Adrenal gland (tissue), 5 donors: ENCODE measurements around the gene NDUFB11.

Source experiments
- POLR2A ChIP-seq, 2 donors: fragments of 450-650 bp; IDR thresholded peaks; one replicate each; pipeline ENCODE4 v1.6.1; 2017; ENCODE audit warnings: antibody characterized with exemption in 2 of 2, mild to moderate bottlenecking in 2 of 2, moderate library complexity in 1 of 2
- TF ChIP-seq, protein P1 (sequence below), 6 experiments: fragments of 450-650 bp in 4 of 6; fragments of 200-600 bp in 2 of 6; sonication (generic) in 1 of 6; IDR thresholded peaks; 1 replicate in 5 of 6; 2 replicates in 1 of 6; pipeline versions ENCODE4 v1.5.1 to v1.8.0; 2016 to 2021; ENCODE audit warnings: antibody characterized with exemption in 6 of 6, mild to moderate bottlenecking in 2 of 6, moderate library complexity in 1 of 6
- donor health status: DM: no; HTN: no; CAD: no.

DNA sequence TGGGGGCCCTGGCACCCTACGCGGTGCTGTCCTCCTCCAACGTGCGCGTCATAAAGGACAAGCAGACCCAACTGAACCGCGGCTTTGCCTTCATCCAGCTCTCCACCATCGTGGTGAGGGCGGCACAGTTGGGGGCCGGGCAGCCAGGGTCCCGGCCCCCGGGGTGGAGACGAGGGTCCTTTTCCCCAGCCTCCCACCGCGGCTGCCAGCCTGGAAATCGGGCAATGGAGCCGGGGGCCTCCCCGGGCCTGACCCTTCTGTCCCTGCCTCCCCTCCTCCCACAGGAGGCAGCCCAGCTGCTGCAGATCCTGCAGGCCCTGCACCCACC, 35.4 kb upstream of the NDUFB11 start:
- TF ChIP-seq, protein P1, sequence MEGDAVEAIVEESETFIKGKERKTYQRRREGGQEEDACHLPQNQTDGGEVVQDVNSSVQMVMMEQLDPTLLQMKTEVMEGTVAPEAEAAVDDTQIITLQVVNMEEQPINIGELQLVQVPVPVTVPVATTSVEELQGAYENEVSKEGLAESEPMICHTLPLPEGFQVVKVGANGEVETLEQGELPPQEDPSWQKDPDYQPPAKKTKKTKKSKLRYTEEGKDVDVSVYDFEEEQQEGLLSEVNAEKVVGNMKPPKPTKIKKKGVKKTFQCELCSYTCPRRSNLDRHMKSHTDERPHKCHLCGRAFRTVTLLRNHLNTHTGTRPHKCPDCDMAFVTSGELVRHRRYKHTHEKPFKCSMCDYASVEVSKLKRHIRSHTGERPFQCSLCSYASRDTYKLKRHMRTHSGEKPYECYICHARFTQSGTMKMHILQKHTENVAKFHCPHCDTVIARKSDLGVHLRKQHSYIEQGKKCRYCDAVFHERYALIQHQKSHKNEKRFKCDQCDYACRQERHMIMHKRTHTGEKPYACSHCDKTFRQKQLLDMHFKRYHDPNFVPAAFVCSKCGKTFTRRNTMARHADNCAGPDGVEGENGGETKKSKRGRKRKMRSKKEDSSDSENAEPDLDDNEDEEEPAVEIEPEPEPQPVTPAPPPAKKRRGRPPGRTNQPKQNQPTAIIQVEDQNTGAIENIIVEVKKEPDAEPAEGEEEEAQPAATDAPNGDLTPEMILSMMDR (IDR thresholded peaks at IDR 0.05): no peak
- no peak for TF ChIP-seq POLR2A (IDR thresholded peaks at IDR 0.05)
